Testis (tissue), 2 donors: ENCODE measurements around the gene FCMR.

ENCODE experiments used
- POLR2A ChIP-seq: fragments of 450-650 bp; IDR thresholded peaks from one replicate; pipeline ENCODE4 v1.6.1; 2017; ENCODE audit warnings: antibody characterized with exemption, mild to moderate bottlenecking, moderate library complexity
- TF ChIP-seq, protein P1 (sequence below), 3 experiments: fragments of 450-650 bp in 2 of 3; fragments of 200-600 bp in 1 of 3; sonication (generic) in 1 of 3; IDR thresholded peaks; one replicate each; pipeline ENCODE4 v1.5.1; 2016 to 2019; ENCODE audit warnings: antibody characterized with exemption in 3 of 3, mild to moderate bottlenecking in 2 of 3, moderate library complexity in 1 of 3

DNA sequence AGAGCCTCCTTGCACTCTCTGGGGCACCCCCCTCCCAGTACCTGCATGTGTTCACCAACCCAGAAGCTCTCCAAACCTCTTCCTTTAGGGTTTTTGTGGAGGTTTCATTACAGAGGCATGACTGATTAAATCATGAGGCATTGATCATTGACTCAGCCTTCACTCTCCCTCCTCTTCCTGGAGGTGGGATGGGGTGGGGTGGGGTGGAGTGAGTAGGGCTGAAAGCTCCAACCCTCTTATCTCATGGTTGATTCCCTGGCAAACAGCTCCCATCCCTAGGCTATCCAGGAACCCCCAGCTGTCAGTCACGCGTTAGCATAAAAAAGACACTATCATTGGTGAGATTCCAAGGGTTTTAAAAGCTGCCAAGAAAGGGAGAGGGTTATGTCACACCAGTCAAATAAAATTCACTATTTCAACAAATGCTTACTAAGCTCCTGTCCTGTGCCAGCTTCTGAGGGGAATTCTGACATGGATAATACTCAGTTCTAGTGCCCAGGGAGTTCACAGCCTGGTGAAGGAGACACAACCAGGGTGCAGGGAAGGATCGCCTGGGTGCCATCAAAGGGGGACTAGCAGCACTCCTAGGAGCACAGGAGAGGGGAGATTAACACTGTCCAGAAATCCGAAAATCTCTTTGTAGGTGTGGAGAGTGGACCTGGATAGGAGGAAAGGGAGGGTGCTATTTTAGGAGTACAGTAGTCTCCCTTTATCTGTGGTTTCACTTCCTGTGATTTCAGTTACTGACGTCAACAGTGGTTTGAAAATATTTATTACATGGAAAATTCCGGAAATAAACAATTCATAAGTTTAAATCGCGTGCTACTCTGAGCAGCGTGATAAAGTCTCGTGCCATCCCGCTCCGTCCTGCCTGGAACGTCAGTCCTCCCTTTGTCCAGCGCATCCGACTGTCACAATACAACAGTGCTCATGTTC is 31.3 kb downstream of the FCMR start:
- TF ChIP-seq, protein P1, sequence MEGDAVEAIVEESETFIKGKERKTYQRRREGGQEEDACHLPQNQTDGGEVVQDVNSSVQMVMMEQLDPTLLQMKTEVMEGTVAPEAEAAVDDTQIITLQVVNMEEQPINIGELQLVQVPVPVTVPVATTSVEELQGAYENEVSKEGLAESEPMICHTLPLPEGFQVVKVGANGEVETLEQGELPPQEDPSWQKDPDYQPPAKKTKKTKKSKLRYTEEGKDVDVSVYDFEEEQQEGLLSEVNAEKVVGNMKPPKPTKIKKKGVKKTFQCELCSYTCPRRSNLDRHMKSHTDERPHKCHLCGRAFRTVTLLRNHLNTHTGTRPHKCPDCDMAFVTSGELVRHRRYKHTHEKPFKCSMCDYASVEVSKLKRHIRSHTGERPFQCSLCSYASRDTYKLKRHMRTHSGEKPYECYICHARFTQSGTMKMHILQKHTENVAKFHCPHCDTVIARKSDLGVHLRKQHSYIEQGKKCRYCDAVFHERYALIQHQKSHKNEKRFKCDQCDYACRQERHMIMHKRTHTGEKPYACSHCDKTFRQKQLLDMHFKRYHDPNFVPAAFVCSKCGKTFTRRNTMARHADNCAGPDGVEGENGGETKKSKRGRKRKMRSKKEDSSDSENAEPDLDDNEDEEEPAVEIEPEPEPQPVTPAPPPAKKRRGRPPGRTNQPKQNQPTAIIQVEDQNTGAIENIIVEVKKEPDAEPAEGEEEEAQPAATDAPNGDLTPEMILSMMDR (IDR thresholded peaks at IDR 0.05), result no peak
- TF ChIP-seq POLR2A, result no peak
